HTR-8/SVneo (cell line): ENCODE data around the gene PDZRN4.

ENCODE experiments used
- DNase-seq: peaks from one replicate; pipeline ENCODE4 v3.0.0; 2011; ENCODE audit warnings: low spot score, mixed read lengths; ENCODE audit not compliant: insufficient read length
- FAIRE-seq: peaks from 2 replicates; lab custom pipeline; 2011; peaks lifted over from hg19 to GRCh38; lab: Jason Lieb, UNC

PDZRN4 gene

GRCh38 chr12:41336041-41336549, 148.0 kb downstream of the PDZRN4 start:
- FAIRE-seq (no peak), DNase-seq (no peak)

- DNase-seq: no peak
- FAIRE-seq: no peak
Observed at GRCh38 chr12:41339784-41340183, 151.7 kb downstream of the PDZRN4 start.

GRCh38 chr12:41344776-41345470, 156.8 kb downstream of the PDZRN4 start:
- FAIRE-seq (no peak), DNase-seq (no peak)

- DNase-seq: no peak
- no peak for FAIRE-seq
Observed at GRCh38 chr12:41348198-41348597, 160.1 kb downstream of the PDZRN4 start.

GRCh38 chr12:41356181-41356580, 168.1 kb downstream of the PDZRN4 start:
- no peak for DNase-seq
- FAIRE-seq: no peak

GRCh38 chr12:41361738-41362137, 173.6 kb downstream of the PDZRN4 start:
- DNase-seq (no peak), FAIRE-seq (no peak)

GRCh38 chr12:41362510-41362909, 174.4 kb downstream of the PDZRN4 start:
- FAIRE-seq: no peak
- no peak for DNase-seq

GRCh38 chr12:41362931-41363330, 174.8 kb downstream of the PDZRN4 start:
- DNase-seq (no peak), FAIRE-seq (no peak)

- FAIRE-seq (no peak), DNase-seq (no peak)
Observed at GRCh38 chr12:41364211-41364610, 176.1 kb downstream of the PDZRN4 start.

- no peak for DNase-seq
Observed at GRCh38 chr12:41365653-41366171, 177.6 kb downstream of the PDZRN4 start.

GRCh38 chr12:41367726-41368405, 179.7 kb downstream of the PDZRN4 start:
- DNase-seq (no peak), FAIRE-seq (no peak)

More at GRCh38 chr12:41365653-41366171, 177.6 kb downstream of the PDZRN4 start:
- no peak for FAIRE-seq

GRCh38 chr12:41380878-41381277, 192.8 kb downstream of the PDZRN4 start:
- FAIRE-seq: no peak
- no peak for DNase-seq

- FAIRE-seq: no peak
Observed at GRCh38 chr12:41402801-41403200, 214.7 kb downstream of the PDZRN4 start.

GRCh38 chr12:41407232-41407799, 219.2 kb downstream of the PDZRN4 start:
- FAIRE-seq (no peak), DNase-seq (no peak)

More at GRCh38 chr12:41402801-41403200, 214.7 kb downstream of the PDZRN4 start:
- no peak for DNase-seq

- no peak for FAIRE-seq
- no peak for DNase-seq
Observed at GRCh38 chr12:41409628-41410027, 221.5 kb downstream of the PDZRN4 start.

GRCh38 chr12:41418586-41418985, 230.5 kb downstream of the PDZRN4 start:
- FAIRE-seq: no peak
- DNase-seq: no peak

GRCh38 chr12:41419131-41419893, 231.2 kb downstream of the PDZRN4 start:
- FAIRE-seq: no peak
- DNase-seq: no peak

GRCh38 chr12:41424651-41425050, 236.5 kb downstream of the PDZRN4 start:
- FAIRE-seq: no peak
- no peak for DNase-seq

- FAIRE-seq (no peak), DNase-seq (no peak)
Observed at GRCh38 chr12:41433460-41433859, 245.3 kb downstream of the PDZRN4 start.

- DNase-seq (no peak), FAIRE-seq (no peak)
Observed at GRCh38 chr12:41436076-41436475, 248.0 kb downstream of the PDZRN4 start.
